HG02798 (cell line): ENCODE results near the gene ETNK2.
A peak's percentile ranks its signal among the peaks of the same experiment; 100 is the strongest.

Experiments
- ATAC-seq: cut with Tn5 transposase; IDR thresholded peaks from one replicate; pipeline ENCODE4 v1.9.1; 2021; ENCODE audit warnings: mild to moderate bottlenecking; ENCODE audit not compliant: unreplicated experiment, poor library complexity

ETNK2 gene

GRCh38 chr1:204128964-204129896, 22.6 kb downstream of the ETNK2 start:
- peak; percentile 54 for ATAC-seq

DNA sequence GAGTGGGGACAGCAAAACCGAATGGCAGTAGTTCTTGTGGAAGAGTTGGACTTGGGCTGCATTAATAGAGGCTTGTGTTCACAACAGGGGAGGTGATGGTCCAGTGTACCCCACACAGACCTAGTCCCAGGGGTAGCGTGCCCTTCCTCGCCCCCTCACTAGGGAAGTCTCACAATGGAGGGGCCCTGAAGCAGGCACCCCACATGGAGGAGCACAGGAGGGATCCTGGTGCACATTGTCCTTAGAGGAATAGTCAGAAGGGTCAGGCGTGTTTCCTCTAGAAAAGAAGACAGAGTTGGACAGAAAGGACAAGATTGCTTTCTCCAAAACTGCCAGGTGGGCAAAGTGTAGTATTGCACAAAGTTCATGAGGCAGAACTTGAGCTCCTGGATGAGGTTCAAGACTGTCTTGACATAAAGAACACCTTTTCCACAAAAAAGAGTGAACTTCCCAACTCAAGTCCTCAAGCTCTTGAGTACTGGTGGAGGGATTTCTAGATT, 23.3 kb downstream of the ETNK2 start:
- no peak for ATAC-seq

DNA sequence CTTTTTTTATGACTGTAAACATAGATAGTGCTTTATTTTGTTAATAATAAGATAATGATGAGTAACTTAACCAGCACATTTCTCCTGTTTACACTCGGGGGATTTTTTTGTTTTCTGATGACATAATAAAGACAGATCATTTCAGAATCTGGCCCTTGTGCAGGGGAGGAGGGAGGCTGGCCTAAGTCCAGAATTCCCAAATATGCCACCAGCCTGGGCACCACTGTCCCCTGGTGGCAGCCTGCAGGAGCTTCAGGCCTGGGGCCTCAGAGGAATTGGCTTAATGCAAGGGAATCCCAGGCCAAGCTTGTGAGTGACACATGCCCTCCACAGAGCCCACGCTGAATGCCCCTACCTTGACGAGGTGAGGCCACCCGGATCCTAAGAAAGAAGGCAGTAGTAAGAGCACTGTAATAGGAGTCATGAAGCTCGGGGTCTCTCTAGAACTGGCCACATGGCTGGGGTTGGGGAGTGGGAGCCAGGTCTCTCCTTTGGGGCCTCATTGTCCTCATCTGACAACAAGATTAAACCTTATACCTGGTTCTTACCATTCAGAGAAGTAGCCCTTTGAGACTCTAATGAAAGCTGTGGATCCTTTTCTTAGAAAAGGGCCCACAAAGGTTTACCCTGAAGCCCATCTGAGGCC, 24.1 kb downstream of the ETNK2 start:
- no peak for ATAC-seq

GRCh38 chr1:204126956-204127355, 24.9 kb downstream of the ETNK2 start:
- no peak for ATAC-seq

GRCh38 chr1:204126386-204126785, 25.5 kb downstream of the ETNK2 start:
- ATAC-seq = no peak

- ATAC-seq = no peak
These were observed 26.0 kb downstream of the ETNK2 start for GRCh38 chr1:204125759-204126351.

- ATAC-seq = no peak
These were observed 27.2 kb downstream of the ETNK2 start for GRCh38 chr1:204124639-204125038.

GRCh38 chr1:204123376-204123775, 28.5 kb downstream of the ETNK2 start:
- no peak for ATAC-seq

GRCh38 chr1:204121840-204122555, 29.8 kb downstream of the ETNK2 start:
- no peak for ATAC-seq

DNA sequence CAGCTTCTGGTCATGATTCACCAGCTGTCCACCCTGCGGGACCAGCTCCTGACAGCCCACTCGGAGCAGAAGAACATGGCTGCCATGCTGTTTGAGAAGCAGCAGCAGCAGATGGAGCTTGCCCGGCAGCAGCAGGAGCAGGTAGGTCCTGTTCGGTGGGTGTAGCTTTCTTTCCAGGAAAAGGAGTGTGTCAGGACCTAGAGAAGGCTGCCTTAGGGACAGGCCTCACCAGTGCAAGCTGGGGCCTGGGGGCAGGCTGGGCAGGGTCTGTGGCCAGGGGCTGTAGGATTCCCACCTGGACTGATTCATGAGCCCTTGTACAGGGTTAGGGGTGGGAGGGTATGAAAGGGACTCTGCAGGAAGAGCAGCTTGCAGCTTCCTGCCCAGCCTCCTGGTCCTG, 35.3 kb downstream of the ETNK2 start:
- ATAC-seq = no peak

GRCh38 chr1:204115116-204115515, 36.7 kb downstream of the ETNK2 start:
- no peak for ATAC-seq

DNA sequence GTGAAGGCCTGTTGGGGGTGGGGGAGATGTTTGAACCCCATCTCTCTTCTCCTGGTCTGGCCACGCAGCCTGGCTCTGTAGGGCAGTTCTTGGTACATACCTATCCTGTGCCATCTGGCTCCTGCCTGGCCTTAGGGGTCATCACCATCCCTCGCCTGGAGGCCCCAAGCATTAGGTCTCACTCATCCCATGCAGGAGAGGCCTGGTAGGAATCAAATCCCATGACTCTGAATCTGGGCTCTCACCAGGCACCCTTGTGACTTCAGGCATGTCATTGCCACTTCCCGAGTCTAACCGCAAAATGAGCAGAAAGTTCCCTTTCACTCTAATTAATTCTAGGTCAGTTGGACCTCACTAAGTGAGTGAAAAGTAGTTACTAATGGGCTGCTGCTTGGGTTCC, 37.2 kb downstream of the ETNK2 start:
- ATAC-seq = no peak

DNA sequence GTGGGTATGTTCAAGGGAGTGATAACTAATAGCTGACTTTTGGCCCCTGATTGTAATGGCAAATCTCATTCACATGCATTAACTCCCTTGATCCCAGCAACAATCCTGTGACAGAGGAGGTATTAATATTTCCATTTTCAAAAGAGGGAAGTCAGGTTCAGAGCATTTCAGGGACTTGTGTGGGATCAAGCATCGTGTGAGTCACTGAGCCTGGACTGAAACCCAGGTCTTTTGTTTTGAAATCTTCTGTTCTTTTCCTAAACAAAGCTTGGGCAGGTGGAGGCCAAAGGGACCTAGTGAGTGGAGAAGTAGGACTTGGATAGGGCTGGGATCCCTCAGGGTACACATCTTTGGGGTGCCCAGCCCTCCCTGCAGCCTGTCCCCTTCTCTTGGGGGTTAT, 37.9 kb downstream of the ETNK2 start:
- no peak for ATAC-seq

- ATAC-seq = no peak
These were observed 38.7 kb downstream of the ETNK2 start for GRCh38 chr1:204112876-204113730.

GRCh38 chr1:204110894-204111633, 40.8 kb downstream of the ETNK2 start:
- ATAC-seq = no peak

DNA sequence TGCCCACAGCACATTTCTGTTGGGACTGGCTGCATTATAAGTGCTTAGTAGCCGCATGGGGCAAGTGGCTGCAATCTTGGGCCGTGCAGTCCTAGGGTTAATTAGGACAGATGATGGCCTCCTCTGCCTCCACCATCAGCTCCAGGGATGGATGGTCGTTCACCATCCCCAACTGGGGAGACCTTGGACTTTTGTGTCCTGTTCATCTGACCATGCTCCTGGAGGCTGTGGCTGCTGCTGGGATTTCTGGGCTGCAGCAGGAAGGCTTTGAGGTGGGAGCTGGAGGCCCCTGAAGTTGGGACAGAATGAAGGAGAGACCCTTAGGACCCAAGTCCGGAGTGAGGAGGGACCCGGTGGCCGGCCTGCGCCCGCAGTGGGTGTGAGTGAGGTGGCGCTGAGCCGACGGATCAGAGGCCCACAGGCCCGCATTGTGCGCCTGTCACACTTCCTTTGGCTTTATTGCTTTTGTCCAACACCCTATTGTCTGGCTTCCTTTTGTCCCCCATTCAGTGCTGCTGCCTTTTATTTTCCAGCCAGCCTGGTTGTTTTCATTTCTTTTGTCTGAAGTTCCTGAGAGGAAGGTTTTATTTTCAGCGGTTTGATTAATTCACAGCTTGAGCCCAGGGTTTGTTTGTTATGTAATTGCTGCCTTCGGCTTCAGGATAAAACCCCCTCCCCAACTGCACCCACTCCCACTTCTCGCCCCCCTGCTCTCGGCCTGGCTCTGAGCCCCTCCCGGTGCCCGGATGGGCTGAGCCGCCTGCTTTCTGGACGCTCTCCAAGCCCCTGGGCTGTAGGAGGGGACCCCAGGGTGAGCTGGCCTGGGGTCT, 43.3 kb downstream of the ETNK2 start:
- no peak for ATAC-seq

DNA sequence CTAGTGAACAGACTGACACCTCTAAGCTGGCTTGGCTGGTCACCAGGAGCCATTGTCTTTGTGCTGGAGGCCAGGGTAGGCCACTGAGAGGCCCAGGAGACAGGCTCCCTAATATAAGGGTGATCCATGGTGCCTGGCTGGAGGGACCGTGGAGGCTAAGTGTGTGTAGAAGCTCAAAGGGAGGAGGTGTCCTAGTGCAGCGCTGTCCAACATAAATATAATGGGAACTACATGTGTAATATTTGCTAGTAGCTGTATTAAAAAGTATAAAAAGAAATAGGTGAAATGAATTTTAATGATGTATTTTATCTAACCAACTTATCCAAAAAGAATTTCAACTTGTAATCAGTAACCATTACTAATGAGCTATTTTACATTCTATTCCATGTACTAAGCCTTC, 44.0 kb downstream of the ETNK2 start:
- no peak for ATAC-seq

DNA sequence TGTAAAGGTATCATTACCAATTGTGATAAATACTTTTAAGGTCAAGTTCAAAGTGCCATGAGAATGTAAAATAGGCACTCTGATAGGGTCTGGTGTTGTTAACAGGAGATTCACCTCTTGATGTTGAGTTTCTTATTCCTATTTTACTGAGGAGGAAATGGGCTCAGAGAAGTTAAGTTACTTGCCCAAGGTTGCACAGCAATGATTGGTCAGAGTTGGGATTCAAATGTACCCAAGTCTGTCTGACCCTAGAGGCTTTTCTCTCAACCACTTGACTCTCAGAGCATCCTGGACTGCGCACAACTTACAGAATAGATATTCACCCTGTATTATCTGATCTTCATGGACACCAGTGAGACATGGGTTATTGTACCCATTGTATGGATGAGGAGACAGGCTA, 45.0 kb downstream of the ETNK2 start:
- ATAC-seq = no peak
